GM18861 (cell line): ENCODE results near the gene IL17F.

Source experiments
- ATAC-seq: cut with Tn5 transposase; IDR thresholded peaks from one replicate; pipeline ENCODE4 v1.9.1; 2021; ENCODE audit not compliant: unreplicated experiment

IL17F gene

GRCh38 chr6:52244400-52244799 lies at the start of gene IL17F:
IL17F (minus strand) TSS chr6:52244500; CDS start chr6:52244429, 71 bp downstream.
- no peak for ATAC-seq

- no peak for ATAC-seq
Measured at GRCh38 chr6:52293067-52293466, 48.8 kb upstream of the IL17F start.

GRCh38 chr6:52288841-52289240 lies 44.5 kb upstream of the IL17F start:
- no peak for ATAC-seq

GRCh38 chr6:52288216-52288615 lies 43.9 kb upstream of the IL17F start:
- no peak for ATAC-seq

- no peak for ATAC-seq
Measured at GRCh38 chr6:52286798-52287432, 42.6 kb upstream of the IL17F start.

GRCh38 chr6:52285177-52286068 lies 41.1 kb upstream of the IL17F start:
- ATAC-seq = peak; percentile 2

GRCh38 chr6:52284460-52285176 lies 40.3 kb upstream of the IL17F start, which contains the start of gene MCM3:
MCM3 (minus strand) TSS chr6:52284742; CDS start chr6:52284674, 68 bp downstream.
- peak; percentile 96 for ATAC-seq

GRCh38 chr6:52284131-52284459 lies 39.8 kb upstream of the IL17F start:
- ATAC-seq = no peak

- ATAC-seq = no peak
Measured at GRCh38 chr6:52283111-52283510, 38.8 kb upstream of the IL17F start.

- ATAC-seq = no peak
Measured at GRCh38 chr6:52276130-52276529, 31.8 kb upstream of the IL17F start.

- ATAC-seq = no peak
Measured at GRCh38 chr6:52271852-52272460, 27.7 kb upstream of the IL17F start.

- peak; percentile 75 for ATAC-seq
Measured at GRCh38 chr6:52263709-52264540, 19.6 kb upstream of the IL17F start.

- no peak for ATAC-seq
Measured at GRCh38 chr6:52262620-52263344, 18.5 kb upstream of the IL17F start.

- no peak for ATAC-seq
Measured at GRCh38 chr6:52261229-52261628, 16.9 kb upstream of the IL17F start.

- ATAC-seq = no peak
Measured at GRCh38 chr6:52260634-52261033, 16.3 kb upstream of the IL17F start.

- no peak for ATAC-seq
Measured at GRCh38 chr6:52255434-52255833, 11.1 kb upstream of the IL17F start.

- ATAC-seq = no peak
Measured at GRCh38 chr6:52254731-52255378, 10.6 kb upstream of the IL17F start.

- no peak for ATAC-seq
Measured at GRCh38 chr6:52253494-52253893, 9.2 kb upstream of the IL17F start.

- no peak for ATAC-seq
Measured at GRCh38 chr6:52251113-52251512, 6.8 kb upstream of the IL17F start.
